Measurements from ENCODE around the gene AGK. TPM values are rescaled to one million over a fixed set of nuclear protein-coding genes. Genes with fewer than 3 reads are reported as not detected.

The AGK gene
- total RNA-seq, 1 experiment from 2014 or later = 32.6 TPM

DNA sequence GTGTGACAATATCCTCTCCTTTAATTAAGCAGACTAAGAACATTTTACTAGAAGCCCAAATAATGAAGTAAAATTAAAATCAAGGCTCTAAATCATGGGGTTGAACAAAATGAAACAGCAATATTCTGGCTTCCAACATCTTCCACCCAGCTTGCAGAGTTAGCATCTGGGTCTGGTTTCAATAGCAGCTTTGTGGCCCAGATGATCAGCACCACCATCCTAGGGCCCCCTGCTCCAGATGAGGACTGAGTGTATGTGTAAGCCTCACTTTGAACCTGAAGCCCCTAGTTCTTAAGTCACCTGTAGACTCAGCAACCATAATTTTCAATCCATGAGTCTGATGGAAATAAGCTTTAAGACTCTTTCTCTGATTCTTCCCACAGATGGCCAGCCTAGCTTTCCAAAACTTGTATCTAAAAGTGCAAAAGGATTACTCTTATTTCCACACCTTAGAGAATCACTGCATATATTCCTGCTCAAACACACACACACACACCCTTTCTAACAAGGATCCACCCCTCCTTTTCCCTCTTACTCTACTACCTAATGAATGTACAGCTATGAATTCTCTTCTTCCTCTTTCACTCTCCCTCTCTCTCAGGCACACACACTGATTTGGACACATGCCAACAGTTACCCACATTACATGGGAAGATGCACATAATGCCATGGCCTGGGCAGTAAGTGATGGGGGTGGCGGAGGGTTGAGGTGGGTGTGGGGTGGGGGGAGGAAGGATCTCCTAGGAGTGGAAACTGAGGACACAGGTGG lies 147.2 kb downstream of the AGK start:
- in situ Hi-C loops (cut with HindIII; ENCODE audit: low pct_unique_long_range_greater_than_20kb, low sequenced_read_pairs) (no loop called here), intact Hi-C loops (cut with micrococcal nuclease; ENCODE audit: unreplicated experiment) (no loop called here)
- ChIA-PET CTCF (no interaction called here), POLR2A (interaction anchor here (0.6 kb wide), 1 partner anchor 204 kb away, joined by 3 read pairs; no protein-coding TSS in a partner anchor)
- no peak for ATAC-seq
- Histone ChIP-seq H3K27me3 (ENCODE audit: control insufficient read depth, insufficient read depth, low read length) (peaks cover 5% of the 10 kb centered on the region; the same call in 1 of the 2 replicates), H3K9me3 (ENCODE audit: control insufficient read depth, insufficient read depth, low read depth, low read length) (no peaks in the 10 kb centered on the region), H3K4me3 (ENCODE audit: low read depth in 2 of 2, low read length in 2 of 2) (no peak overlapping the region), H3K36me3 (ENCODE audit: control insufficient read depth, insufficient read depth, low read length) (no peaks in the 10 kb centered on the region), H3K4me1 (ENCODE audit: control insufficient read depth, insufficient read depth, low read length) (peaks cover 12% of the 10 kb centered on the region; the same call in 1 of the 2 replicates), H3K27ac (ENCODE audit: low read length) (no peak overlapping the region)
- TF ChIP-seq POLR2AphosphoS5 (IDR thresholded peaks at IDR 0.05; ENCODE audit: low read depth, low read length) = no peak
- DNase-seq (ENCODE audit: low read depth, low spot score) = no peak
- BruUV-seq (replicated peaks) = no TSS peak

DNA sequence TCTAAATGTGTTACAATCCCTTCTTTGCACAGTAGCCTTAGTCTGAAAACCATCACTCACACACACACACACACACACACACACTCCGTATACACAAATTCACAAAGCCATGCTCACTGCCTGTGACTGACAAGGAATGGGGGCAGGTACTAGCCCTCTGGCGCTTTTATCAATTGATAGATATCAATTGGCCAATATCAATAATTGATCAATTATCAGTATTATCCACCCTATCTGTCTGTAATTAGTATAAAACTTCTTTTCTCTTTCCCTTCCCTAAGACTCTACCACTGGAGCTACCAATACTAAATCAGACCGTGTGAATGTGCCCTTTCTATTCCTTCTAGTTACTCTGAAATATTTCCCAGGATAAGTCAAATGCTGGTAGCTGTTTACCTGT lies 148.7 kb downstream of the AGK start:
- ChIA-PET POLR2A (no interaction called here), CTCF (no interaction called here)
- Histone ChIP-seq H3K9me3 (ENCODE audit: control insufficient read depth, insufficient read depth, low read depth, low read length) (no peaks in the 10 kb centered on the region), H3K27ac (ENCODE audit: low read length) (no peak overlapping the region), H3K4me1 (ENCODE audit: control insufficient read depth, insufficient read depth, low read length) (peaks cover 12% of the 10 kb centered on the region; the same call in 1 of the 2 replicates), H3K36me3 (ENCODE audit: control insufficient read depth, insufficient read depth, low read length) (no peaks in the 10 kb centered on the region), H3K4me3 (ENCODE audit: low read depth in 2 of 2, low read length in 2 of 2) (no peak overlapping the region), H3K27me3 (ENCODE audit: control insufficient read depth, insufficient read depth, low read length) (peaks cover 10% of the 10 kb centered on the region)
- ATAC-seq (no peak), DNase-seq (ENCODE audit: low read depth, low spot score) (no peak)
- no TSS peak for BruUV-seq (replicated peaks)
- TF ChIP-seq TCF7L2 (IDR thresholded peaks at IDR 0.05; ENCODE audit: low read depth, low read length) = no peak
- TF ChIP-seq, protein P1, sequence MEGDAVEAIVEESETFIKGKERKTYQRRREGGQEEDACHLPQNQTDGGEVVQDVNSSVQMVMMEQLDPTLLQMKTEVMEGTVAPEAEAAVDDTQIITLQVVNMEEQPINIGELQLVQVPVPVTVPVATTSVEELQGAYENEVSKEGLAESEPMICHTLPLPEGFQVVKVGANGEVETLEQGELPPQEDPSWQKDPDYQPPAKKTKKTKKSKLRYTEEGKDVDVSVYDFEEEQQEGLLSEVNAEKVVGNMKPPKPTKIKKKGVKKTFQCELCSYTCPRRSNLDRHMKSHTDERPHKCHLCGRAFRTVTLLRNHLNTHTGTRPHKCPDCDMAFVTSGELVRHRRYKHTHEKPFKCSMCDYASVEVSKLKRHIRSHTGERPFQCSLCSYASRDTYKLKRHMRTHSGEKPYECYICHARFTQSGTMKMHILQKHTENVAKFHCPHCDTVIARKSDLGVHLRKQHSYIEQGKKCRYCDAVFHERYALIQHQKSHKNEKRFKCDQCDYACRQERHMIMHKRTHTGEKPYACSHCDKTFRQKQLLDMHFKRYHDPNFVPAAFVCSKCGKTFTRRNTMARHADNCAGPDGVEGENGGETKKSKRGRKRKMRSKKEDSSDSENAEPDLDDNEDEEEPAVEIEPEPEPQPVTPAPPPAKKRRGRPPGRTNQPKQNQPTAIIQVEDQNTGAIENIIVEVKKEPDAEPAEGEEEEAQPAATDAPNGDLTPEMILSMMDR (IDR thresholded peaks at IDR 0.05) = no peak
- TF ChIP-seq SIN3A (IDR thresholded peaks at IDR 0.05; ENCODE audit: borderline replicate concordance, insufficient read depth, low read depth, low read length) = no peak
- TF ChIP-seq, protein P2, sequence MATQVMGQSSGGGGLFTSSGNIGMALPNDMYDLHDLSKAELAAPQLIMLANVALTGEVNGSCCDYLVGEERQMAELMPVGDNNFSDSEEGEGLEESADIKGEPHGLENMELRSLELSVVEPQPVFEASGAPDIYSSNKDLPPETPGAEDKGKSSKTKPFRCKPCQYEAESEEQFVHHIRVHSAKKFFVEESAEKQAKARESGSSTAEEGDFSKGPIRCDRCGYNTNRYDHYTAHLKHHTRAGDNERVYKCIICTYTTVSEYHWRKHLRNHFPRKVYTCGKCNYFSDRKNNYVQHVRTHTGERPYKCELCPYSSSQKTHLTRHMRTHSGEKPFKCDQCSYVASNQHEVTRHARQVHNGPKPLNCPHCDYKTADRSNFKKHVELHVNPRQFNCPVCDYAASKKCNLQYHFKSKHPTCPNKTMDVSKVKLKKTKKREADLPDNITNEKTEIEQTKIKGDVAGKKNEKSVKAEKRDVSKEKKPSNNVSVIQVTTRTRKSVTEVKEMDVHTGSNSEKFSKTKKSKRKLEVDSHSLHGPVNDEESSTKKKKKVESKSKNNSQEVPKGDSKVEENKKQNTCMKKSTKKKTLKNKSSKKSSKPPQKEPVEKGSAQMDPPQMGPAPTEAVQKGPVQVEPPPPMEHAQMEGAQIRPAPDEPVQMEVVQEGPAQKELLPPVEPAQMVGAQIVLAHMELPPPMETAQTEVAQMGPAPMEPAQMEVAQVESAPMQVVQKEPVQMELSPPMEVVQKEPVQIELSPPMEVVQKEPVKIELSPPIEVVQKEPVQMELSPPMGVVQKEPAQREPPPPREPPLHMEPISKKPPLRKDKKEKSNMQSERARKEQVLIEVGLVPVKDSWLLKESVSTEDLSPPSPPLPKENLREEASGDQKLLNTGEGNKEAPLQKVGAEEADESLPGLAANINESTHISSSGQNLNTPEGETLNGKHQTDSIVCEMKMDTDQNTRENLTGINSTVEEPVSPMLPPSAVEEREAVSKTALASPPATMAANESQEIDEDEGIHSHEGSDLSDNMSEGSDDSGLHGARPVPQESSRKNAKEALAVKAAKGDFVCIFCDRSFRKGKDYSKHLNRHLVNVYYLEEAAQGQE (IDR thresholded peaks at IDR 0.05; ENCODE audit: insufficient read depth in 1 of 2, low read depth in 2 of 2, low read length in 1 of 2) = no peak
- TF ChIP-seq POLR2AphosphoS5 (IDR thresholded peaks at IDR 0.05; ENCODE audit: low read depth, low read length) = no peak
- in situ Hi-C loops (cut with HindIII; ENCODE audit: low pct_unique_long_range_greater_than_20kb, low sequenced_read_pairs) = no loop called here
- intact Hi-C loops (cut with micrococcal nuclease; ENCODE audit: unreplicated experiment) = no loop called here

DNA sequence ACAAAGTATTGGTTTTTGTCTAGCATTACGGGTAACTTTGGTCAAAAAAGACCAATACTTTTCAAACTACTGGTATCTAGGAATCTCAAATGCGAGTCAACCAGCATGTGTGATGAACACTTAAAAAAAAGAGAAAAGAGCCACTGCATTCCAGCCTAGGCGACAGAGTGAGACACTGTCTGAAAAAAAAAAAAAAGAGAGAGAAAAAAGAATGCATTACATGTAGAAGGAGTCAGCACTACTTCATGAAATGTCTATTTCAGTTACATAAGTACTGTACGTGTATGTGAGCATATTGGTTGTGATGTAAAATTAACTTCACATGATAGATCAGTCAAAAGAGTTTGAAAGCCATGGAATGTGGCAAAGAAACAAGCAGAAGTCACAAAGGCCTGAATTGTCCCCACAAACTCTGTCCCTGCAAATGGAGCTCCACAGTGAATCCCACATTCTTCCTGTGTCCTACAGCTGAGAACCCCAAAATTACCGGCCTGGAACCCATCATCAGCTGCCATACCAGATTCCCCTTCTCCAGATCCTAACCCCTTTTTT lies 149.2 kb downstream of the AGK start:
- CTCF ChIA-PET = no interaction called here
- Histone ChIP-seq H3K9me3 (ENCODE audit: control insufficient read depth, insufficient read depth, low read depth, low read length) (no peaks in the 10 kb centered on the region), H3K27ac (ENCODE audit: low read length) (no peak overlapping the region), H3K36me3 (ENCODE audit: control insufficient read depth, insufficient read depth, low read length) (no peaks in the 10 kb centered on the region), H3K4me3 (ENCODE audit: low read depth in 2 of 2, low read length in 2 of 2) (peak overlapping the region in 1 of 2 experiments; percentile 59; a peak in 2 of 4 replicates), H3K27me3 (ENCODE audit: control insufficient read depth, insufficient read depth, low read length) (peaks cover 10% of the 10 kb centered on the region), H3K4me1 (ENCODE audit: control insufficient read depth, insufficient read depth, low read length) (peaks cover 11% of the 10 kb centered on the region; the same call in 1 of the 2 replicates)
- TF ChIP-seq, protein P2 (IDR thresholded peaks at IDR 0.05; ENCODE audit: insufficient read depth in 1 of 2, low read depth in 2 of 2, low read length in 1 of 2) = no peak
- TF ChIP-seq, protein P1 (IDR thresholded peaks at IDR 0.05) = no peak
- TF ChIP-seq POLR2AphosphoS5 (IDR thresholded peaks at IDR 0.05; ENCODE audit: low read depth, low read length) = no peak
- no peak for TF ChIP-seq TCF7L2 (IDR thresholded peaks at IDR 0.05; ENCODE audit: low read depth, low read length)
- no peak for TF ChIP-seq SIN3A (IDR thresholded peaks at IDR 0.05; ENCODE audit: borderline replicate concordance, insufficient read depth, low read depth, low read length)
- ATAC-seq = no peak
- in situ Hi-C loops (cut with HindIII; ENCODE audit: low pct_unique_long_range_greater_than_20kb, low sequenced_read_pairs) (no loop called here), intact Hi-C loops (cut with micrococcal nuclease; ENCODE audit: unreplicated experiment) (no loop called here)
- DNase-seq (ENCODE audit: low read depth, low spot score) = no peak
- TSS peak; percentile 68 for BruUV-seq (replicated peaks)
- POLR2A ChIA-PET = no interaction called here

Measured in Panc1 (cell line).